ENCODE data around the gene POP7. TPM values are rescaled to one million over a fixed set of nuclear protein-coding genes. Genes with fewer than 3 reads are reported as not detected.
"Not testable (repeated sequence)": the region's sequence is repeated elsewhere in the genome, so short reads cannot be mapped to it uniquely, and the experiment has no call there.

Gene POP7
- total RNA-seq, 1 donor from 2014 or later, result 67.9 TPM

DNA sequence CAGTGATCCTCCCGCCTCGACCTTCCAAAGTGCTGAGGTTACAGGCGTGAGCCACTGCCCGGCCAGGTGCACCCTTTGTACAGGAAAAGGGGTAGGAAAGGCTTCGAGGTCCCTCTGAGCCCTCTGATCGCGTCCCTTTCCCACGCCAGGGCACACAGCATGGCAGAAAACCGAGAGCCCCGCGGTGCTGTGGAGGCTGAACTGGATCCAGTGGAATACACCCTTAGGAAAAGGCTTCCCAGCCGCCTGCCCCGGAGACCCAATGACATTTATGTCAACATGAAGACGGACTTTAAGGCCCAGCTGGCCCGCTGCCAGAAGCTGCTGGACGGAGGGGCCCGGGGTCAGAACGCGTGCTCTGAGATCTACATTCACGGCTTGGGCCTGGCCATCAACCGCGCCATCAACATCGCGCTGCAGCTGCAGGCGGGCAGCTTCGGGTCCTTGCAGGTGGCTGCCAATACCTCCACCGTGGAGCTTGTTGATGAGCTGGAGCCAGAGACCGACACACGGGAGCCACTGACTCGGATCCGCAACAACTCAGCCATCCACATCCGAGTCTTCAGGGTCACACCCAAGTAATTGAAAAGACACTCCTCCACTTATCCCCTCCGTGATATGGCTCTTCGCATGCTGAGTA is 871 bp downstream of the POP7 start:
- peak overlapping the region; percentile 95 for H3K27ac Mint-ChIP-seq (ENCODE audit: unreplicated experiment)
- TF ChIP-seq, protein P1, sequence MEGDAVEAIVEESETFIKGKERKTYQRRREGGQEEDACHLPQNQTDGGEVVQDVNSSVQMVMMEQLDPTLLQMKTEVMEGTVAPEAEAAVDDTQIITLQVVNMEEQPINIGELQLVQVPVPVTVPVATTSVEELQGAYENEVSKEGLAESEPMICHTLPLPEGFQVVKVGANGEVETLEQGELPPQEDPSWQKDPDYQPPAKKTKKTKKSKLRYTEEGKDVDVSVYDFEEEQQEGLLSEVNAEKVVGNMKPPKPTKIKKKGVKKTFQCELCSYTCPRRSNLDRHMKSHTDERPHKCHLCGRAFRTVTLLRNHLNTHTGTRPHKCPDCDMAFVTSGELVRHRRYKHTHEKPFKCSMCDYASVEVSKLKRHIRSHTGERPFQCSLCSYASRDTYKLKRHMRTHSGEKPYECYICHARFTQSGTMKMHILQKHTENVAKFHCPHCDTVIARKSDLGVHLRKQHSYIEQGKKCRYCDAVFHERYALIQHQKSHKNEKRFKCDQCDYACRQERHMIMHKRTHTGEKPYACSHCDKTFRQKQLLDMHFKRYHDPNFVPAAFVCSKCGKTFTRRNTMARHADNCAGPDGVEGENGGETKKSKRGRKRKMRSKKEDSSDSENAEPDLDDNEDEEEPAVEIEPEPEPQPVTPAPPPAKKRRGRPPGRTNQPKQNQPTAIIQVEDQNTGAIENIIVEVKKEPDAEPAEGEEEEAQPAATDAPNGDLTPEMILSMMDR (conservative IDR thresholded peaks at IDR 0.05), result no peak
- H3K27me3 Mint-ChIP-seq (ENCODE audit: low read depth), result peaks cover 5% of the 10 kb centered on the region
- H3K9me3 Mint-ChIP-seq, result no peaks in the 10 kb centered on the region
- DNase-seq (ENCODE audit: low read depth, low spot score), result no peak
- peaks cover 14% of the 10 kb centered on the region for H3K4me1 Mint-ChIP-seq
- H3K4me3 Mint-ChIP-seq, result peak overlapping the region; percentile 96
- peaks cover 3% of the 10 kb centered on the region for H3K36me3 Mint-ChIP-seq (ENCODE audit: low read depth)

DNA sequence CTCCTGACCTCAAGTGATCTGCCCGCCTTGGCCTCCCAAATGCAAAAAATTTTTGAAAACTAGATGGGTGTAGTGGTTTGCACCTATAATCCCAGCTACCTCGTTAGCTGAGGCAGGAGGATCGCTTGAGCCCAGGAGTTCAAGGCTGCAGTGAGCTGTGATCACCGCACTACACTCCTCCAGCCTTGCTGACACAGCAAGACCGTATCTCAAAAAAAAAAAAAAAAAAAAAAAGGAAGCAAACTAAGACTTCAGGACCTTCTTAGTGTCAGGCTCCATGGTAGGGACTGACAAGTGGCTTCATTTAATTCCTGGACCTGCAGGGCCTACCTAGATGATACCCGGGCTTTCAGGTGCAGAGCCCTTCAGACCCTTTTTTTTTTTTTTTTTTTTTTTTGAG is 2.5 kb downstream of the POP7 start:
- TF ChIP-seq, protein P1 (conservative IDR thresholded peaks at IDR 0.05), result no peak
- H3K9me3 Mint-ChIP-seq, result no peaks in the 10 kb centered on the region
- H3K27ac Mint-ChIP-seq (ENCODE audit: unreplicated experiment), result no peak overlapping the region
- H3K27me3 Mint-ChIP-seq (ENCODE audit: low read depth), result no peaks in the 10 kb centered on the region
- H3K4me1 Mint-ChIP-seq, result peaks cover 14% of the 10 kb centered on the region
- no peak for DNase-seq (ENCODE audit: low read depth, low spot score)
- peak overlapping the region; percentile 72 for H3K4me3 Mint-ChIP-seq
- peaks cover 6% of the 10 kb centered on the region for H3K36me3 Mint-ChIP-seq (ENCODE audit: low read depth)

DNA sequence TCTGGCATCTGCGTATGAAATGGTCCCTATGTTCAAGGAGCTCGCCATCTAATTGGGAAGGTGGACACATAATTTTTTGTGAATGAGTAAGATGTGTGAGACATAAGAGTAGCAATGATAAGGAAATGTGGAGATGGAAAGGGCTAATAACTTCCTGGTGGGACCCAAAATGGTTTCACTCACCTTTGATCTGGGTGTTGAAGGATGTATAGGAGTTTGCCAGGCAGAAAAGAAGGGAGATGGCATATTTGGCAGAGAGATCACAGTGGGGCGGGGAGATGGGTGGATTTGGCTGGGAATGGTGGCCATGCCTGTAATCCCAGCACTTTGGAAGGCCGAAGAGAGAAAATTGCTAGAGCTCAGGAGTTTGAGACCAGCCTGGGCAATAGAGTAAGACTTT is 4.5 kb downstream of the POP7 start:
- peaks cover 3% of the 10 kb centered on the region for H3K27me3 Mint-ChIP-seq (ENCODE audit: low read depth)
- H3K4me3 Mint-ChIP-seq, result no peak overlapping the region
- H3K36me3 Mint-ChIP-seq (ENCODE audit: low read depth), result peaks cover 6% of the 10 kb centered on the region
- H3K9me3 Mint-ChIP-seq, result no peaks in the 10 kb centered on the region
- no peak overlapping the region for H3K27ac Mint-ChIP-seq (ENCODE audit: unreplicated experiment)
- H3K4me1 Mint-ChIP-seq, result peaks cover 14% of the 10 kb centered on the region
- DNase-seq (ENCODE audit: low read depth, low spot score), result no peak
- TF ChIP-seq, protein P1 (conservative IDR thresholded peaks at IDR 0.05), result no peak

DNA sequence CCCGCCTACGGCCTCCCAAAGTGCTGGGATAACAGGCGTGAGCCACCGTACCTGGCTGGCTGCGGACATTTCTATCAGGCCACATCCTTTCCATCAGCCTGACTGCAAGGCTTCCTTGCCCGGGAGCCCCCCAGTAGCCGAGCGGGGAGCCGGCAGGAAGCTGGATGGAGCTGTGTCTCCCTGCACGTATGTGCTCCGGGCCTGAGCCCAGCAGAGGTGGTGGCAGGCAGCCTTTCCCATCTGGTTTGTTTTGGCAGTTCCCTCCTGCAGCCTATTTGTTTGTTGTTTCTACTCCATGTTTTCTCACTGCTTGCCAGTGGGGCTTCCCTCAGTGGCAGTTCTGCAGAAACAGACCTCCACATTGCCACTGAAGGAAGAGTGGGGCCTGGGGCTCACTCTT is 5.4 kb downstream of the POP7 start:
- H3K27me3 Mint-ChIP-seq (ENCODE audit: low read depth), result peaks cover 5% of the 10 kb centered on the region
- H3K4me3 Mint-ChIP-seq, result peak overlapping the region; percentile 49
- no peak overlapping the region for H3K27ac Mint-ChIP-seq (ENCODE audit: unreplicated experiment)
- no peaks in the 10 kb centered on the region for H3K9me3 Mint-ChIP-seq
- no peak for DNase-seq (ENCODE audit: low read depth, low spot score)
- TF ChIP-seq, protein P1 (conservative IDR thresholded peaks at IDR 0.05), result no peak
- H3K4me1 Mint-ChIP-seq, result peaks cover 14% of the 10 kb centered on the region
- H3K36me3 Mint-ChIP-seq (ENCODE audit: low read depth), result peaks cover 6% of the 10 kb centered on the region

DNA sequence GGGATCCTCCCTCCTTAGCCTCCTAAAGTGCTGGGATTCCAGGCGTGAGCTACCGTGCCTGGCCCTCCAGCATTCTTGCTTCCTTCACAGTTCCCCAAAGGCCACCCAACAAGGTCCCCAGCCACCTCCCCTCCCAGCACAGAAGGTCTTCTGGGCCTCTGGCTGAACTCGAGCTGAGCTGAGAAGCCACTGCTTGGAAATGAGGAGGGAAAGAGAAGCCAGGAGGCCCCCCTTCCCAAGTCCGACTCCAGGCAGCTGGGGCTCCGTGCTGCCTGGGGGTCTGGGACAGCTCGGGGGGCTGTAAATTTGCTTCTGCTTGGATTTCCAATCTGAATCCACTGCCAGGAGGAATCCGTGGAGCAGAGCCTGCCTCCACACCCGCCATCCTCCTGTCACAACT is 8.8 kb downstream of the POP7 start:
- TF ChIP-seq, protein P1 (conservative IDR thresholded peaks at IDR 0.05), result no peak
- no peak for DNase-seq (ENCODE audit: low read depth, low spot score)
- Mint-ChIP-seq H3K4me3 (no peak overlapping the region), H3K36me3 (ENCODE audit: low read depth) (peaks cover 11% of the 10 kb centered on the region), H3K4me1 (no peaks in the 10 kb centered on the region), H3K27me3 (ENCODE audit: low read depth) (peaks cover 28% of the 10 kb centered on the region), H3K27ac (ENCODE audit: unreplicated experiment) (no peak overlapping the region), H3K9me3 (peaks cover 9% of the 10 kb centered on the region)

DNA sequence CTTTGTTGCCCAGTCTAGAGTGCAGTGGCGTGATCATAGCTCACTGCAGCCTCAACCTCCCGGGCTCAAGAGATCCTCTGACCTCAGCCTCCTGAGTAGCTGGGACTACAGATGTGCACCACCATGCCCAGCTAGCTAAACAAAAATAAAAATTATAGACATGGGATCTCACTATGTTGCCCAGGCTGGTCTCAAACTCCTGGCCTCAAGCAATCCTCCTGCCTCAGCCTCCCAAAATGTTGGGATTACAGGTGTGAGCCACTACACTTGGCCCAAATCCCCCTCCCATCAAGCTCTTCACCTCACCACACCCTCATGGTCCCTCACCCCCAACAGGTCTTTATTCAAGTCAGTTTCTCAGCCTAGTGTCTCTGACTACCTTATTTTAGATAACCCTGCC is 11.2 kb downstream of the POP7 start:
- peaks cover 11% of the 10 kb centered on the region for H3K36me3 Mint-ChIP-seq (ENCODE audit: low read depth)
- not testable (repeated sequence) for H3K4me3 Mint-ChIP-seq; H3K9me3 Mint-ChIP-seq; DNase-seq (ENCODE audit: low read depth, low spot score); H3K27ac Mint-ChIP-seq (ENCODE audit: unreplicated experiment); H3K4me1 Mint-ChIP-seq
- peaks cover 48% of the 10 kb centered on the region for H3K27me3 Mint-ChIP-seq (ENCODE audit: low read depth)

All from neural crest cell (in vitro differentiated cells).